HepG2 (cell line): ENCODE results near the gene CCDC50. TPM values are rescaled to one million over a fixed set of nuclear protein-coding genes. Genes with fewer than 3 reads are reported as not detected.
A peak's percentile ranks its signal among the peaks of the same experiment; 100 is the strongest.

Source experiments
- ATAC-seq: fragments of 200-7000 bp; cut with Tn5 transposase; 3 replicates; pipeline ENCODE4 v1.9.1; 2020; ENCODE audit warnings: mild to moderate bottlenecking, moderate library complexity
- BruUV-seq: library from RNA; stranded (reverse); fragments of 400-500 nt; replicated peaks from 2 replicates; lab custom pipeline; 2021; lab: Mats Ljungman, UMichigan
- CTCF ChIA-PET: fragments of 300-600 bp; formaldehyde crosslinking; extraction: SDS; loops from one replicate; lab custom pipeline; 2021; ENCODE audit warnings: low total read pairs, inconsistent platforms, low intra/inter-chr PET ratio; lab: Yijun Ruan, JAX
- POLR2A ChIA-PET: fragments of 350-600 bp; sonication (Branson Sonifier 250); formaldehyde crosslinking; loops from one replicate; lab custom pipeline; 2020; ENCODE audit warnings: antibody characterized with exemption, inconsistent platforms; lab: Yijun Ruan, JAX
- DNase-seq: peaks from one replicate; pipeline ENCODE4 v3.0.0-alpha.2; 2015; ENCODE audit warnings: low spot score
- FAIRE-seq: peaks from 3 replicates; lab custom pipeline; 2011; peaks lifted over from hg19 to GRCh38; lab: Jason Lieb, UNC
- H2AFZ ChIP-seq: one replicate; pipeline ENCODE4 v1.6.1; 2011; ENCODE audit warnings: low read length, inconsistent platforms
- H3K27ac ChIP-seq: fragments of 300-600 bp; 3 replicates; pipeline ENCODE4 v1.8.0; 2011; ENCODE audit warnings: mixed run types, mild to moderate bottlenecking, mixed read lengths, low read length, inconsistent platforms; ENCODE audit not compliant: insufficient read depth; ENCODE audit errors: extremely low read length
- H3K27me3 ChIP-seq, 2 experiments: fragments of 200-600 bp in 1 of 2; 2 replicates in 1 of 2; 3 replicates in 1 of 2; pipeline versions ENCODE4 v1.6.0 to v1.8.0; 2011; ENCODE audit warnings: low read length in 2 of 2, mild to moderate bottlenecking in 2 of 2, moderate library complexity in 2 of 2, inconsistent platforms in 1 of 2; ENCODE audit not compliant: insufficient read depth in 2 of 2, control insufficient read depth in 1 of 2
- H3K36me3 ChIP-seq, 2 experiments: fragments of 200-600 bp in 1 of 2; replicated peaks in 1 of 2; 2 replicates in 1 of 2; 3 replicates in 1 of 2; pipeline versions ENCODE4 v1.5.1 to v1.8.0; 2011; ENCODE audit warnings: low read length in 2 of 2, inconsistent platforms in 1 of 2; ENCODE audit not compliant: insufficient read depth in 2 of 2, control insufficient read depth in 1 of 2
- H3K4me1 ChIP-seq: 2 replicates; pipeline ENCODE4 v1.5.1; 2012; ENCODE audit warnings: low read length, inconsistent platforms; ENCODE audit not compliant: insufficient read depth
- H3K4me2 ChIP-seq: 2 replicates; pipeline ENCODE4 v1.6.0; 2011; ENCODE audit warnings: low read depth, low read length, inconsistent platforms
- H3K4me3 ChIP-seq, 3 experiments: fragments of 200-600 bp in 1 of 3; sonication (generic), shearing (Covaris generic) in 1 of 3; replicated peaks in 1 of 3; 2 replicates each; pipeline ENCODE4 v1.5.1; 2011 to 2016; ENCODE audit warnings: low read length in 3 of 3, inconsistent platforms in 2 of 3, low read depth in 2 of 3, mild to moderate bottlenecking in 2 of 3, control low read depth in 1 of 3, mixed read lengths in 1 of 3; ENCODE audit not compliant: insufficient read depth in 1 of 3
- H3K79me2 ChIP-seq: one replicate; pipeline ENCODE4 v1.6.1; 2011; ENCODE audit warnings: low read length, inconsistent platforms; ENCODE audit not compliant: insufficient read depth
- H3K9ac ChIP-seq: 2 replicates; pipeline ENCODE4 v1.6.0; 2011; ENCODE audit warnings: mild to moderate bottlenecking, low read depth, low read length, inconsistent platforms; ENCODE audit not compliant: insufficient read depth
- H3K9me3 ChIP-seq: 2 replicates; pipeline ENCODE4 v1.5.1; 2012; ENCODE audit warnings: mild to moderate bottlenecking, low read length
- H4K20me1 ChIP-seq: 2 replicates; pipeline ENCODE4 v1.6.0; 2011; ENCODE audit warnings: inconsistent platforms, mild to moderate bottlenecking, low read length, moderate library complexity; ENCODE audit not compliant: insufficient read depth
- FOXA3 ChIP-seq: IDR thresholded peaks from 2 replicates; pipeline ENCODE4 v1.6.1; 2016; ENCODE audit warnings: missing genetic modification reagents, missing compliant biosample characterization
- GATAD2A ChIP-seq: IDR thresholded peaks from 2 replicates; pipeline ENCODE4 v1.6.1; 2016
- SRF ChIP-seq: IDR thresholded peaks from 2 replicates; pipeline ENCODE4 v1.6.1; 2011; ENCODE audit warnings: mild to moderate bottlenecking, low read depth, low read length, moderate library complexity
- ZNF24 ChIP-seq: fragments of 450-650 bp; IDR thresholded peaks from 2 replicates; pipeline ENCODE4 v1.6.1; 2017; ENCODE audit warnings: antibody characterized with exemption, mild to moderate bottlenecking
- ZNF503 ChIP-seq: sonication (generic); formaldehyde crosslinking; IDR thresholded peaks from 2 replicates; pipeline ENCODE4 v1.4.0; 2020; ENCODE audit warnings: missing genetic modification reagents
- WGBS: methylation state at CpG from one replicate; pipeline ENCODE4 v1.1.6; 2017; ENCODE audit warnings: low lambda C conversion rate; 5-methylcytosine and 5-hydroxymethylcytosine counted together
- in situ Hi-C: cut with HindIII; loops from 2 replicates; pipeline ENCODE4 v1.10.0; 2017; ENCODE audit warnings: low pct_unique_long_range_greater_than_20kb; ENCODE audit not compliant: extremely low pct_ligation_motif_present
- intact Hi-C: fragments of 100-400 bp; cut with micrococcal nuclease; formaldehyde crosslinking; loops from one replicate; pipeline ENCODE4 v1.10.0; 2022; ENCODE audit not compliant: unreplicated experiment
- polyA plus RNA-seq, 8 experiments: library from polyadenylated mRNA; depleted of rRNA in 3 of 8; stranded (reverse) in 7 of 8; unstranded in 1 of 8; fragments of >200 nt; fragmentation: Illumina TruSeq in 4 of 8; extraction: Trizol in 4 of 8; gene quantifications; 2 replicates each; pipeline versions ENCODE4 v1.2.1 to v1.2.3, GENCODE V29; 2011 to 2016; ENCODE audit warnings: low read depth in 4 of 8, missing spikeins in 1 of 8, mixed read lengths in 1 of 8; ENCODE audit not compliant: insufficient read depth in 1 of 8
- total RNA-seq, 5 experiments: library from RNA; depleted of rRNA; stranded (reverse); fragments of >200 nt; fragmentation: Illumina TruSeq; extraction: Trizol; gene quantifications; 2 replicates each; pipeline ENCODE4 v1.2.3, GENCODE V29; 2016; ENCODE audit warnings: low read depth in 1 of 5

CCDC50 gene
- total and polyA plus RNA-seq, 2 of the 13 experiments (the other 11 are each of a cell fraction or from before 2014, with no cell fraction given), result 47.6 to 66.4 TPM

DNA sequence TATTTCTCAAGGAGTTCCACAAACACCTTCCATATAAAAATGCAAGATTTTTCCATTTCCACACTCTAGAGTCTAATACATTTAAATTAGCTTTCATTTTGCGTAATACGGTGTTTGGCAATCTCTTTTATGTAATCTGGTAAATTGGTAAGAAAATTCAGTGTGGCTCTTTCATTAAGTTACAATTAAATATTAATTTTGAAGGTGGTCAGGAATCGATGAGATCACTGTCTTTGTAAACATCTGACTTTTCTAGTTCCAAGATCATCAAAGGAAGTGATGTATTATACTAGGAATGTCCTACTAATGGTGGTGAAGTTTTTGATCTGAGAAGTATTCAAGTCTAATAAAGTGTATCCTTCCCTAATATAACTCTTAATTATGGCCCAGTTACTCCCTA is 2.2 kb downstream of the CCDC50 start:
- Histone ChIP-seq H3K4me2 (peak overlapping the region; percentile 89), H3K9me3 (no peaks in the 10 kb centered on the region), H3K4me1 (peaks cover 70% of the 10 kb centered on the region), H2AFZ (no peak overlapping the region), H3K9ac (peak overlapping the region; percentile 94; the same call in 1 of the 2 replicates), H3K36me3 (no peaks in the 10 kb centered on the region), H3K27ac (no peak overlapping the region), H4K20me1 (peaks cover 20% of the 10 kb centered on the region; the same call in 1 of the 2 replicates), H3K27me3 (no peaks in the 10 kb centered on the region), H3K4me3 (peak overlapping the region; percentile 70 to 89 (median 88); a peak in 5 of 6 replicates), H3K79me2 (peaks cover 70% of the 10 kb centered on the region)
- ATAC-seq (no peak), DNase-seq (no peak), FAIRE-seq (no peak)
- CTCF ChIA-PET, result no interaction called here
- 50% methylated on average over 3 of the region's 3 CpGs for WGBS
- intact Hi-C loops, result loop anchor here (5.0 kb wide), 1 partner anchor 51 kb away; no protein-coding TSS in a partner anchor
- BruUV-seq, result no TSS peak
- POLR2A ChIA-PET, result no interaction called here
- TF ChIP-seq ZNF503 (CRISPR knock-in tag) (no peak), FOXA3 (CRISPR knock-in tag) (0 out of 2 replicates have a peak, but pooled peaks have one; percentile 18), GATAD2A (CRISPR knock-in tag) (0 out of 2 replicates have a peak, but pooled peaks have one; percentile 16)
- in situ Hi-C loops, result no loop called here

DNA sequence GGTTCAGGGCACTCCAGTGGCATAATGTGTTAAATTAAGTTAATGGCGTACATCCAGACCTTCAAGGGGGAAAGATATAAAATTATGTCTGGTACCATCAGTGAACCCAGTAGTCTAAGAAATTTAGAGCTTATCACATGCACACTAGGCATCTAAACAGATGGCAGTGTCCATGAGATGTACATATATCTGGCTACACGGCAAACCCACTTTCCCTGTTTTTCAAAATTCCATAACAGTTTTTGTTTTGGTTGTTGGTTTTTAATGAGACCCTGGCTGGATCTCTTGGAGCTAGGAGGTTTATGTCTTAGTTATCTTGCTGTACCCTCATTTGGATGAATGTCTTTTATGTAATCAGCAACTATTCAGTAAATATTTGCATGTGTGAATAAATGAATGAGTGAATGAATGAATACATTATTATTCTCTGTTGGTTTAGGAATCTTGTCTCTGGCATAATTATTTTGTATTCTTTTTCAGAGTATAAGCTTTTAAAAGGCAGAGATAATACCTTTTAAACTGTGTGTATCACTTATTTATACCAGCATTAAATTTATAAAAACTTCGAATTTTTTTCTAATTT is 4.2 kb downstream of the CCDC50 start:
- in situ Hi-C loops, result no loop called here
- intact Hi-C loops, result loop anchor here (5.0 kb wide), 1 partner anchor 49 kb away; no protein-coding TSS in a partner anchor
- ATAC-seq (no peak), FAIRE-seq (no peak), DNase-seq (no peak)
- no peak overlapping the region for H3K4me3 ChIP-seq
- peaks cover 25% of the 10 kb centered on the region; the same call in 1 of the 2 replicates for H4K20me1 ChIP-seq
- no peak overlapping the region for H2AFZ ChIP-seq
- no peak overlapping the region for H3K9ac ChIP-seq
- TF ChIP-seq SRF (no peak), ZNF24 (peak; percentile 82)
- H3K79me2 ChIP-seq, result peaks cover 89% of the 10 kb centered on the region
- H3K9me3 ChIP-seq, result no peaks in the 10 kb centered on the region
- no peaks in the 10 kb centered on the region for H3K36me3 ChIP-seq
- BruUV-seq, result no TSS peak
- H3K4me1 ChIP-seq, result peaks cover 77% of the 10 kb centered on the region
- 97% methylated on average over 3 of the region's 3 CpGs for WGBS
- ChIA-PET POLR2A (no interaction called here), CTCF (no interaction called here)
- no peaks in the 10 kb centered on the region for H3K27me3 ChIP-seq
- H3K27ac ChIP-seq, result no peak overlapping the region
- peak overlapping the region; percentile 38 for H3K4me2 ChIP-seq
